Lower leg skin (tissue), 3 donors: Measurements from ENCODE around the gene HLA-DOB.

ENCODE experiments used
- CTCF ChIP-seq, 3 donors: fragments of 450-650 bp; IDR thresholded peaks; one replicate each; pipeline ENCODE4 v1.5.1; 2016; ENCODE audit warnings: antibody characterized with exemption in 3 of 3, mild to moderate bottlenecking in 3 of 3, moderate library complexity in 2 of 3
- POLR2A ChIP-seq, 2 donors: fragments of 450-650 bp; IDR thresholded peaks; one replicate each; pipeline ENCODE4 v1.6.1; 2016 to 2017; ENCODE audit warnings: antibody characterized with exemption in 2 of 2, mild to moderate bottlenecking in 1 of 2, moderate library complexity in 1 of 2

- TF ChIP-seq CTCF (IDR thresholded peaks at IDR 0.05), result no peak
- no peak for TF ChIP-seq POLR2A (IDR thresholded peaks at IDR 0.05)
Observed at GRCh38 chr6:32779036-32779435, 37.8 kb downstream of the HLA-DOB start.
